Pericardium fibroblast (primary cell): ENCODE measurements around the gene STRIP1. TPM values are rescaled to one million over a fixed set of nuclear protein-coding genes. Genes with fewer than 3 reads are reported as not detected.

Source experiments
- total RNA-seq: library from RNA; depleted of rRNA; stranded (reverse); fragments of >200 nt; gene quantifications from 2 replicates; pipeline ENCODE4 v1.2.3, GENCODE V29; 2015

The STRIP1 gene, protein sequence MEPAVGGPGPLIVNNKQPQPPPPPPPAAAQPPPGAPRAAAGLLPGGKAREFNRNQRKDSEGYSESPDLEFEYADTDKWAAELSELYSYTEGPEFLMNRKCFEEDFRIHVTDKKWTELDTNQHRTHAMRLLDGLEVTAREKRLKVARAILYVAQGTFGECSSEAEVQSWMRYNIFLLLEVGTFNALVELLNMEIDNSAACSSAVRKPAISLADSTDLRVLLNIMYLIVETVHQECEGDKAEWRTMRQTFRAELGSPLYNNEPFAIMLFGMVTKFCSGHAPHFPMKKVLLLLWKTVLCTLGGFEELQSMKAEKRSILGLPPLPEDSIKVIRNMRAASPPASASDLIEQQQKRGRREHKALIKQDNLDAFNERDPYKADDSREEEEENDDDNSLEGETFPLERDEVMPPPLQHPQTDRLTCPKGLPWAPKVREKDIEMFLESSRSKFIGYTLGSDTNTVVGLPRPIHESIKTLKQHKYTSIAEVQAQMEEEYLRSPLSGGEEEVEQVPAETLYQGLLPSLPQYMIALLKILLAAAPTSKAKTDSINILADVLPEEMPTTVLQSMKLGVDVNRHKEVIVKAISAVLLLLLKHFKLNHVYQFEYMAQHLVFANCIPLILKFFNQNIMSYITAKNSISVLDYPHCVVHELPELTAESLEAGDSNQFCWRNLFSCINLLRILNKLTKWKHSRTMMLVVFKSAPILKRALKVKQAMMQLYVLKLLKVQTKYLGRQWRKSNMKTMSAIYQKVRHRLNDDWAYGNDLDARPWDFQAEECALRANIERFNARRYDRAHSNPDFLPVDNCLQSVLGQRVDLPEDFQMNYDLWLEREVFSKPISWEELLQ
- 27.7 and 28.0 TPM in 2 replicates for total RNA-seq

DNA sequence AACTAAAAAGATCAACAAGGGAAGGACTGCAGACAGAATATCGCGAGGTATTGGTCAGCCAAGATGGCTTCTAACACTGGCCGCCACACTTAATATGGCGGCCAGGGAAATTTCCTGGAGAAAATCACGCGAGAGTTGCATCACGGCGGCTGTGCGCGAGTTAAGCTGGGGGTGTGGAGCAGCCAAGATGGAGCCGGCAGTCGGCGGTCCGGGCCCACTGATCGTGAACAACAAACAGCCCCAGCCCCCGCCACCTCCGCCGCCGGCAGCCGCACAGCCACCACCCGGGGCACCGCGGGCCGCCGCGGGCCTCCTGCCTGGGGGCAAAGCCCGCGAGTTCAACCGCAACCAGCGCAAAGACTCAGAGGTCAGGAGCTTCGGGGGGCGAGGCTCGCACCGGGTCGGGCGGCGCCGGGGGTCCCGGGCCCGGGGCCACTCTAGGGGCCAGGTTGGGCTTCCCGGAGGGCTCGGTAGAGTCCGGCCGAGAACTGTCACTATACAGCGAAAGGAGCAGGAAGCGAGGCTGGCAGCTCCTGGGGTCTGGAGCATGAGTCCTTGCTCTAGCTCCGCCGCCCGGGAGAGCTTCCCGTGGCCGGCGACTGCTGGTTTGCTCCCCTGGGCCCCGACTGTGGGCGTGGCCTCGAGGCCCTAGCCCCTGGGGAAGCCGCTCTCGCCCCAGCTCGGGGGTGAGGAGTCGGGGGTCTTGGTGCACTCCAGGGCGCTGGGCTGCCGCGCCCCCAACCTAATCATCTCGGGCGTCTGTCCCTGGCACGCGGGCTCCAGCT, at the start of gene STRIP1:
Gene STRIP1 (plus strand): TSS at position 174 of the 785 bp plus-strand sequence. CDS start 14 bp downstream, at position 188.

DNA sequence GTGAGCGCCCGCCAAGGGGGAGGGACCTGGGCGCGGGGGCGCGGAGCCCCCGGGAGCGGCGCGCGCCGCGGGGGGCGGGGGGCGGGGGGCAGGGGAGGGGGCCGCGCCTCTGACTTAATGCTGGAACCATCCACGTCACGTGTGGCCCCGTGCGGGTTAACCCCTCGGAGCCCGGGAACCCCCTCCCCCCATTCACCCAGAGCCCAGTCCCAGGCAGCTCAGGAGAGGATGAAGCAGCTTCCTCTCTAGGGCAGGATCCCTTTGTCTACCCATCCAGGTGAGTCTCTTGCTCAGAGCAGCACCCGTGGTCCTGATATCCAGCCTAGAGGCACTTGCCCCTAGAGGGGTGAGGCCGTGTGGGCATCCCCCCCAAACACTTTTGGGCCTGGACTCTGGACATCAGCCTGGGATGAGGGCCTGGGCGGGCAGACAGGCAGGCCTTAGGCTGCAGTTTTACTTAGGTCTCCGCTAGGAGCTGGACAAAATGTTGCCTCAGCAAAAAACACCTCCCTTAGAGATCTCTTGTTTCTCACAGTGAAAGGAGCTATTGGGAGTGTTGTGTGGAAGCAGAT, 36.3 kb downstream of the STRIP1 start, which contains the start of gene ALX3:
Gene ALX3 (minus strand): TSS at position 2 of the 572 bp plus-strand sequence. CDS start 60 bp downstream, outside the sequence.

Other genes with a start within 250 kb of the STRIP1 start
- gene CSF1, start 123.8 kb upstream of the STRIP1 start, total RNA-seq = 84.8 and 125 TPM in 2 replicates
- 31.7 and 39.0 TPM in 2 replicates for gene AHCYL1, start 49.9 kb upstream of the STRIP1 start, total RNA-seq
- gene ALX3, start 36.0 kb downstream of the STRIP1 start, total RNA-seq = not detected in 2 replicates
- gene UBL4B, start 77.8 kb downstream of the STRIP1 start, total RNA-seq = 0.51 TPM in 1 of 2 replicates, not detected in the other
- 0.26 TPM in 1 of 2 replicates, not detected in the other for gene SLC6A17, start 115.9 kb downstream of the STRIP1 start, total RNA-seq
- gene KCNC4, start 175.7 kb downstream of the STRIP1 start, total RNA-seq = 2.3 TPM in 2 replicates